Colon (tissue), 2 donors: Measurements from ENCODE around the gene TELO2.
"Not testable (repeated sequence)": the region's sequence is repeated elsewhere in the genome, so short reads cannot be mapped to it uniquely, and the experiment has no call there.

Experiments used
- FAIRE-seq: peaks from 2 replicates; lab custom pipeline; 2012; peaks lifted over from hg19 to GRCh38; lab: Jason Lieb, UNC
- donor health status: control.
- donor health status: control.

TELO2 gene

DNA sequence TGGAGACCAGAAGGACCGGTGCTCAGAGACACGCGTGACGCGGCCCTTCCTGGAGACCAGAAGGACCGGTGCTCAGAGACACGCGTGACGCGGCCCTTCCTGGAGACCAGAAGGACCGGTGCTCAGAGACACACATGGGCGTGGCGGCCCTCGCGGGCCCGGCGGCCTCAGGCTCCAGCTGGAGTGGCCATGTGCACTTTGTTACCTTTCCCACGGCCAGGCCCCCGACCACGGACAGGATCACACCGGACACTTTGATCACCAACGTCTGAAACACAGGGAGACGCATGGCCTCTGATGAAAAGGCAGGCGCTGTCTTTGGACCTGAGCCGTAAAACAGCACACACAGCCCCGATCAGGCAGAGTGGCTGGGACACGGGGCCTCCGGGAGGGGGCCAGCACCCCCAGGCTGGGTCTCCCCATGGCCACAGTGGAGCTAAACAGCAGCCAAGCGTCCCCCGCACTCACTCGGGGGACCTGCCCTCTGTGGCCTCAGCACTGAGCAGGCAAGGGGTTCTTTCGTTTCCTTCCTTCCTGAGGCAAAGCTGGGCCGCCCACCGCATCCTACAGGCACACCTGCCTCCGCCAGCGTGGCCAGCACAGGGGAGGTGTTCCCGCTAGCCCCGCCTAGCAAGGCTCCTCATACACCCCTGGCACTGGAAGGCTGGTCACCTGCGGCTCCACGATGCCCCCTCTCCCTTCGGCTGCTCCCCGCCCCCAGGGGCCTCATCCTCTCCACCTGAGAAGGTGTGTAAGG lies 35.5 kb upstream of the TELO2 start:
- FAIRE-seq = no peak

DNA sequence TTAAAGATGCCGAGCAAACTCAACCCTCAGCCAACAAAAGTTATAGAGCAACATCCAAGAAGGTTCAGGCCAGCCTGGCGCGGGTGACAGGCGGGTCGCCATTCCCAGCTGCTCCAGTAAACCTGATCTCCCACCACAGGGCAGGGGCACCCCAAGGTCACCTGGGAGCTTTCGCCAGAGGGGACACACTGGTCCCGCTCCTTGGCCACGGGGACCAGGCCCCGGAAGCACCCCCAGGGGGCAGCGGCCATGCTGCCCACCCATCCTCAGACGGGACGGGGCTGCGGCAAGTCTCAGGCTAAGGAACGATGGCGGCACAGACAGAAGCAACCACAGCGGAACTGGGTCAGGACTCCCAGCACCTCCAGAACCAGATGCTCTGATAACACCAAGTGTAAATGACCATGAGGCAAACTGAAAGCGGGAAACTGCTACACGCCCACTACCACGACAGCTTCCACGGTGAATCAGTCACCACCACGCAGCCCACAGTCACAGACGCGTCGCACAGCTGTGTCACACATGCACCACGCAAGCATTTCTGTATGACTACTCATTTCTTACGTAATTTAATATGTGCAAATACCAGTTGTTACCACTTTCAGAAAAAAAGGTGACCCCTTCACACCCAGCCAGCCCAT lies 34.7 kb upstream of the TELO2 start:
- FAIRE-seq = no peak

DNA sequence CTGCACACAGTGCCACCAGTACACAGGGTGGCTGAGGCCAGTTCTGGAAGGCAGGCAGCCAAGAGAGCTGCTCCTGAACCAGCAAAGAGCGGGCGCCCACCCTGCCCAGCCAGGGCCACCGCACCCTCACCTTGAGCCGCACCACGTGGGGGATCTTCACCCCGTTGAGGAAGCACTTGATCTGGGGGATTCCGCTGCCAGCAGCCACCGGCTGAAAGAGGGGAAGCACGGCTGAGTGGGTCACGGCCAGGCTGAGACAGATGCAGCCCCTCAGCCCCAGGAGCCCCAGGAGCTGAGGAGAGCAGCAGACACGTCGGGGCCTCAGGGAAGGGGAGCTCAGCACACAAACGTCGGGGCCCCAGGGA lies 34.2 kb upstream of the TELO2 start:
- no peak for FAIRE-seq

DNA sequence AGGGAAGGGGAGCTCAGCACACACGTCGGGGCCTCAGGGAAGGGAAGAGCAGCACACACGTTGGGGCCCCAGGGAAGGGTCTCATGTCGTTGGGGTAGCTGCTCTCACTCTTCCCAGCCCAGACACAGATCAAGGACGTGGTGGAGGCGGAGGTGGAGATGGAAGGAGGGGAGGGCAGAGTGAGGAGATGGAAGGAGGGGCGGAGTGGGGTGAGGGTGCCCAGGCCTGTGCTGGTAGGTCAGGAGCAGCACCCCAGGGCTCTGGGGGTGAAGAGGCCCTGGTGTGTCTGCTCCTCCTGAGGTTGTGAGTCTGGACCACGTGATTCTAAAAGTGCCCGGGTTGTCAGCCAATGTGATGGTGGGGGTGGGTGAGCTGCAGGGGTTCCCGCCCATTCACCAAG lies 33.2 kb upstream of the TELO2 start:
- no peak for FAIRE-seq

DNA sequence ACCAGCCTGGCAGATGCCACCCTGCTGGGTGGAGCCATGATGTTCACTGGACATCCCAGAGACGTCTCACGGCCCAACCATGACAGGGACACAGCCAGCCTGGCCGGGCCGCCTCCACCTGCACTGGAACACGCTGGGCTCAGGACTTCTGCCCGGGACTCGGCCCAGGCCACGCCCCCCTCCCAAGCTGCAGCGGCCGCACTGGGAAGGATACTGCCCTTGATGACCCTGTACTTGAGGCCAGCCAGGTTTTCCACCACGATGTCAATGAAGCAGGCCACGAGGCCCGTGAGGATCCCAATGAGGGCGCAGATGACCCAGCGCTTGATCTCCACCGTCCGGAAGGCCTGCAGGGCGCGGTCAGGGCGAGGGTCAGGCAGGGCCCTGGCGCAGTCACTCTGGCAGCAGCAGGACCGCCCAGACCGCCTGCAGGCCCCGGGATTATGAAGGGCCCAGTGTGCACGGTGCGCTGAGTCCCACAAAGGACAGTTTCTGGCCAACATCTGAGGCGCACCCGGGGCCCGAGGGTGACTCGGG lies 32.5 kb upstream of the TELO2 start:
- FAIRE-seq = no peak

DNA sequence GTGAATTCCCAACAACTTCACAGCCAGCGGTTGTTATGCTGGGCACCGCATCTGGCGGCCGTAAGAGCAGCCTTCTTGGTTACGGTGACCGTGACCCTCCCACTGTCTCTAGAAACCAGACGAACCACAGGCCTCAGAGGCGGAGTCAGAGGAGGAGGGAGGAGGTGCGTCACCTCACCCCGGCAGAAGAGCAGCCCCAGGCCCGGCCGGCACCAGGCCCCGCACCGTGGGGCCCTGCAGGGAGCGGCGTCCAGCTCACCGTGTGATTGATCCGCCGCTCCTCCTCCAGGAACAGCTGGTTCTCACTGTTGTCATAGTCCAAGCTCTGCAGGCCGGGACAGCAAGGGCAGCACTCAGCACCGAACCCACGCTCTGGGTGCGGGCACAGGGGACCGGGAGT lies 32.0 kb upstream of the TELO2 start:
- FAIRE-seq = no peak

DNA sequence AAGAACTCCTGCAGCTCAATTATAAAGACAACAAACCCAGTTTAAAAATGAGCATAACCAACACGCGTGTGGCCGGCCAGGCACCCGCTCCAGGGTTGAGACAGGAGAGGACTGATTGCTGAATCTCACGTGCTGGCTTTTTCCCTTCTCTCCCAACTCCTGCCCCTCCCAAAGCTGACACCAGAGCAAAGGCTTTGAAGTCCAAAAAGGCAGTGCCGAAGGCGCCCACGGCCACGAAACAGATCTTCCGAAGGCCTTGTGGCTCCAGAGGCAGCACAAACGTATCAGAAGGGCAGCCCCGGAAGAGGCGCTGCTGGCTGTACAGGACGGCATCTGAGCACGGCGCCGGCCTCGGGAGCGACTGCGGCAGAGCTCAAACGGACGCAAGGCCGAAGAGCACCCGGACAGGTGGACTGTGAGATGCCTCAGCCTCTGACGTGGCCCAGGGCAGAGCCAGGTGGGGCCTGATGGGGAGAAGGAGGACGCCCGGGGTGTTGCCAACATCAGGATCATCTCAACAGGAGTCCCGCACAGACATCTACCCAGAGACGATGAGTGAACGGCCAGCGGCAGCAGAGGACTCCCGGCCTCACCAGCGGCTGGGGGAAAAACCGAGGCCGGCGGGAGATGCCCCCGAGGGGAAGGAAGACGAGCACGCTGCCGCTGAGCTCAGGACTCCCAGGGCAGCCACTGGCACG lies 28.8 kb upstream of the TELO2 start:
- no peak for FAIRE-seq

DNA sequence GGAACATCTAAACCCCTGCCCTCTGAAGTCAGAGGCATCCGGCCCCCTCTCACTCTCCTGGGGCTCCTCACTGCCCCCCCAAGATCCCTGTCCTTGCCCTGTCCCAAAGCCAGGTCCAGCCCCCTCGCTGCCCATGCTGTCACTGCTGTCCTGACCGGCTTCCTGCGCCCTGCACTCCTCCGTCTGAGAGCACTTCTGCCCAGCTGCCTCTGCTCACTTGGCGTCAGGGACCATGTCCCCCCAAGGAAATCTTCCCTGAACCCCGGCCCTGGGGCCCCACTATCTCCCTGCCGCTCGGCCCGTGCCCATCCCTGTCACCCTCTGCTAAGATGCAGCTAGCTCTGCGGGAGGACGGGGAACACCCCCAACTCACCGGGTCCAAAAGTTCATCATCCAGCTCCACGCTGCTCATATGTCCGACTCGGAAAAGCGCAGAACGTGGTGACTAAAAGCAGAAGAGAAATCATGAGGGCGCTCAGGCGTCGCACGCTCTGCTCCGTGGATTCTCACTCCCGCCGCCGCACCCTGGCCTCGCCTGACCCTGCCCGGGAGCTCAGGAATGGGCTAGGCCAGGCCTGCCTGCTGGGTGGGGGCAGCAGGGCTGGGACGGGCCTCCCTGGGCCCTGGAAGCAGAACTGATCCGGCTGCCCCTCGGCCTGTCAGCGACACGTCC lies 28.1 kb upstream of the TELO2 start:
- FAIRE-seq = no peak

DNA sequence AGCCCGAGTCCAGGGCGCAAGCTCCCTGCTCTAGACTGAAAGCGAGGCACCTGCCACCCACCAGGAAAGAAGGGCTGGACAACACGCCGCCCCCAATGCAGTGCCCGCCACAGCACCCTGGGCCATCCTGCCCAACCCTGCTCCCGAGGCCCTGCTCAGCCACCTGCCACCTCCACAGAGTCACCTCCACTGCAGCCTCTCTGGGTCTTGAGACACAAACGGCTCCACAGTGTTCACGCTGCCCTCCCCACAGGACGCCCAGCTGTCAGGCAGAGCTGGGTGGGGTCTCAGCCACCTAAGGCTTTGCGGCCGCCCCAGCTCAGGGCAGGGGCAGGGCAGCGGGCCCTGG lies 27.6 kb upstream of the TELO2 start:
- no peak for FAIRE-seq

DNA sequence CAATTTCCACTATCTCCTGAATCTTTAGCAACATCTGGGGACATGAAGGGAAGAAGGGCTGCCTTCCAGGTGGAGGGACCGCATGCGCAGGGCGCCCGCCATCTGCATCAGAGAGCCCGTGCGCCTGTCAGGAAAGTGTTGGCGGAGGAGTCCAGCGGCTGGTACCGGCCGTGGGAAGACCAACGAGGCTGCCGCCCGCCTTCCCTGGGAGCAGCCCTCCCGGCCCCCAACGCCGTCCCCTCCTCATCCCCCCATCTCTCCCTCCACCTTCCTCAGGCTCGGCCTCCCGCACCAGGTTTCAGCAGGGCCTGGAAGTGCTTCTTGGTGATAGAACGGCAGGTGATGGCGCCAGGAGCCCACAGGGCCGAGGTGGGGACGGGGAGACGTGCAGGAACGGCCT lies 27.1 kb upstream of the TELO2 start:
- no peak for FAIRE-seq

DNA sequence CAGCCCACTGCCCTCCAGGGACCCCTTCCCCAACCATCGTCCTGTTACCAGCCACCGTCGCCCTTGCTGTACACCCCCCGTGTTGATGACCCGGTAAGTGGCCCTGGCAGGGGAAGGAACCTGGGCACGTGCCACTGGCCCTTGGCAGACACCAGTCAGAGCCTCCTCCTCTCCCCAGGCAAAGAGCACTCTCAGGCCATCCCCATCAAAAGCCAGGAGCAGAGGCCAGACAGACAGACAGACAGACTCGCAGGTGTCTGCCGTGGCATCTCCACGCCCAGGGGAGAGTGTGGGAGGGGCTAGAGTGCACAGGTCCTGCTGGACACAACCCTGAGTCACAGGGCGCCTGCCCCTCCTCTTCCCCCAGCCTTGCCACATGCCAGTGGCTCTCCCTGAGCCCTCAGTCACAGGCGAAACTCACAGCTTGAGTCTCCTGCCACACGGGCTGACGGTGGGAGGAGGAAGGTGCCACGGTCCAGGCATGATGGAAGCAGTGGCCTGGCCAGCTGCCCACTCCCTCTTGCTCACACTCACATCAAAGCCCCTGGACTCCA lies 26.1 kb upstream of the TELO2 start:
- no peak for FAIRE-seq

DNA sequence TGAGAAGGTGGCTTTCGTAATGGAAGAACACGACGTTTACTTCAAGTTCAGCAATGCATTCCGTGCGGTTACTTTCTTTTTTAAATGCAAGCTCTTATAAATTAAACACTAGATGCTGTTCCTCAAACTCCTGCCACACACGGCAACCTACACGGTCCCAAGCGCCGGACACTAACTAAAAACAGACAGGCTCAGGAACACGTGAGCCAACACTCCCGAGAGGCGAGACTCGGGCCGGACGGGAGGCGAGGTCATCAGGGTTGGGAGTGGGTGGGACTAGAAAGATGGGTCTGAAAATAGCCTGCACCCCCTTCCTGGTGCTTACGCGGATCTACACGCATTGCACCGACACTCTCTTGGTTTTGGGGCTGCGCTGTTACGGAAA lies 24.7 kb upstream of the TELO2 start:
- no peak for FAIRE-seq

DNA sequence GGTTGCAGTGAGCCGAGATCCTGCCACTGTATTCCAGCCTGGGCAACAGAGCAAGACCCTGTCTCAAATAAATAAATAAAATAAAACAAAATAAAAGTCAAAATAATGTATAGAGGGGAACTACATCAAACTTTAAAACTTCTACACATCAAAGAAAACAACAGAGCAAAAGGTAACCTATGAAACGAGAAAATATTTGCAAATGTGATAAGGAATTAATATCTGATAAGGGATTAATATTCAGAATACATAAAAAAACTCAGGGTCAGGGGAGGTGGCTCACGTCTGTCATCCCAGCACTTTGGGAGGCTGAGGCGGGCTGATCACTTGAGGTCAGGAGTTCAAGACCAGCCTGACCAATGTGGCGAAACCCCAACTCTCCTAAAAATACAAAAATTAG lies 24.0 kb upstream of the TELO2 start:
- FAIRE-seq = not testable (repeated sequence)

DNA sequence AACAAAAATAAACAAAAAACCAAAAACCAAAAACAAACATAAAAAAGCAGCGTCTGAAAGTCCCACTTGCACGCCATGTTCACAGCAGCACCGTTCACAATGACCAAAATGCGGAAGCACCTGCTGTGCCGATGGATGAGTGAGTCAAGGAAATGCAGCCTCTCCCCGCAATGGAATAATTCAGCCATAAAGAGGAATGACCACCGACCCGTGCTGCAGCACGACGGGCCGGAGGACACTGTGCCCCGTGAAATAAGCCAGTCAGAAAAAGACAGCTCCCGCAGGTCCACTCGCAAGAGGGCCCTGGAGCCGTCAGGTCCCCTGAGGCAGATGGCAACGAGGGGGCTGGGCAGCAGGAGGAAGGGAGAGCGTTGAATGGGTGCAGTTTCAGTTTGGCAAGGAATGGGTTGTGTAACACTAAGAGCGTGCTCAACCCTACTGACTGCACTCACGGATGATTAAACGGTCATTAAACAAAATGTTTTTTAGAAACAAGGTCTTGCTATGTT lies 23.4 kb upstream of the TELO2 start:
- no peak for FAIRE-seq

DNA sequence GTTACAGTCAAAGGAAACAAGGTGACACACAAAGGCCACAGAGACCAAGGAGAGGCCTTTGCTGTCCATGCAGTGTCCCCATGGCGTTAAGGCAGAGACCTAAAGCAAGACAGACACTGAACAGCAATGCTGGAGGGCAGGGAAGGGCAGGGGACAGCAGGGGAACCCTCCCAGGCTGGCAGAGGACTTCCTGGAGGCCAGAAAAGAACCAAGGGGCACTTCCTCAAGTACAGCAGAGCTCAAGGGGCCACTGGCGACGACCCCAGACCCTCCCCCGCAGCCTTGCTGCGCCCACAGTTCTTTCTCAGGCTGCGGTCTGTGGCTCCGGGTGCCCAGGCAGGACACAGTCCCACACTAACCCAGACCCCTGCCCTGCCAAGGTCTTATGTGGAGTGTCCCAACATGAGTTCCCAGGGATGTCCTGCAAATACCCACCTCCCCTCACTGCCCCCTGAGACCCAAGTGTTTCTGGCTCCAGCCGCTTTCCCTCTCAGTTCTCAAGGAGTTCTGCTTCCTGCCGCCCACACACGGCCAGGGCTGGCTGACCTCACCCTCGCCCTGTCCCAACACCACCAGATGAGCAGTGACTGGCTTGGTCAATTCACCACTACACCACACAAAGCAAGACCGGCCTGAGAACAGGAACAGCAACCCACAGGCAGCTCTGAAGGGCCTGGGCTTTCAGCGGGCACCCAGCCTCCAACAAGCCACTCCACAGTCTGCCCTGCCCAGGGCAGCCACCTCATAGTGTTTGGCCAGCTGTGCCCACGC lies 22.5 kb upstream of the TELO2 start:
- no peak for FAIRE-seq

DNA sequence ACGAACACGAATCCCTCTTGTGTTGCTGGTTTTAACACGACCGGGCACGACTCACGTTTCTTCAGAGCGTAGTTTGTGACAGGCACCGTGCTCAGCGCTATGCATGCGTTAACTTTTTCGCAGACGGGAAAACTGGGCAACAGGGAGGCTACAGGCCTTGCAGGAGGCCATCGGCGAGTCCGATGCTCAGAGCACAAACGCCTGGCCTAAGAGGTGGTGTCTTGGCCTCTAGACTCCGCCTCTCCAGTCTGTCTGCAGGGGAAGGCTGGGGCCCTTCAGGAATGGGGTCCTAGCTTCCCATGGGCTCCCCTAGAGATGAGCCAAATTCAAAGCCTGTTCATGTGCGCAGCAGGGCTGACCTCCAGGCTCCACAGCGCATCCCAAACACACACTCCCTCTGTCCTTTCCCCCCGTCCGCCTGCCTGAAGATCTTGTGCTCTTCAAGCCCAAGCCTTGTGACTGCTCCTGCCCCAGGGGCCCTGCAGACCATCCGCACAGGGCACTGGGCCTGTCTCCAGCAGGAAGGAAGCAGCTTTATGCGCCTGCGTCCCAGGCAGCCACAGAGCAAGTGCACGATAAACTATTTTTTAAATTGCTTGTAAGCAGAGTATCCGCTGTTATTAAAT lies 21.5 kb upstream of the TELO2 start:
- FAIRE-seq = no peak

DNA sequence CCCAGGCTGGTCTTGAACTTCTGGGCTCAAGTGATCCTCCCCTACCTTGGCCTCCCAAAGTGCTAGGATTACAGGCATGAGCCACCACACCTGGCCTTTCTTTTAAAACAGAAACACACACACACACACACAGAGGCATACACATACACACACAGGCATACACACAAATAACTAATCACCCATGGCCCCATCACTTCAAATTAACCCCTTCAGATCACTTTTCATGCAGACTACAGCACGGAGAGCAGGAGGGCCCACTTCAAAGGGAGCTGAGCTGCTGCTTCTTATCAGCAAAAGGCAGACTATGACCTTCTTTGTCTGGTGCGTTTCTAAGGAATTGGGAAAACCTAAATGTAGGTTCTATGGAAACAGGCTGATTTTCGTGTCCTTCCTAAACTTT lies 20.2 kb upstream of the TELO2 start:
- FAIRE-seq = no peak

DNA sequence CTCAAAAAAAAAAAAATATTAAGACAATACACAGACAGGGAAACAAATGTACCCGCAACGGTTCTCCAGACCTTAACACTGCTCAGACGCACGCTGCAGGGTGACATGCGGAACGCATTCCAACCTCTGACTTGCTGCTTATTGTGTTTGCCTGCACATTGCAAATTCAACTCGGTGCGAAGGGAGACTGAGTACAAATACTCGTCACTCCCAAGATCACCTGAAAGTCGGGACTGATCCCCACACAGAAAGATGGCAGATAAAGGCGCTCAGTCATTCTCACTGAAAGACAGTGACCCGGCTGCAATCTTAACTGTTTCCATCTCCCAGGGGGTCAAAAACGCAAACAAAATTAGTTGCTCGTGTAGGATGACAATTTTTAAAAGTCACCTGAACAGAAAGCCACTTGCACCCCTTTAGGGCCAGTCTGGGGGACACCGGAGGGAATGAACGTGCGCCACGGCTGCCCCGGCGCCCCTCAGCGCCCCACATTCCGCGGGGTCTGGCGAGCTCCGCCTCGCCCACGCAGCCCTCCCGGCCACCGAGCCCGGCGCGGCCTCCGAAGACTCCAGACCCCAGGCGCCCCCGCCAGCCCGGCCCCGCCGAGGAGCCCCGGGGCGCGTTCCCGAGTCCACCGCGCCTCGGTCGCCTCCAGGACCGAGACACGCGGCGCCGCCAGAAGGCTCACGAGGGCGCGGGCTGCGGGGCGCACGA lies 18.9 kb upstream of the TELO2 start:
- no peak for FAIRE-seq

DNA sequence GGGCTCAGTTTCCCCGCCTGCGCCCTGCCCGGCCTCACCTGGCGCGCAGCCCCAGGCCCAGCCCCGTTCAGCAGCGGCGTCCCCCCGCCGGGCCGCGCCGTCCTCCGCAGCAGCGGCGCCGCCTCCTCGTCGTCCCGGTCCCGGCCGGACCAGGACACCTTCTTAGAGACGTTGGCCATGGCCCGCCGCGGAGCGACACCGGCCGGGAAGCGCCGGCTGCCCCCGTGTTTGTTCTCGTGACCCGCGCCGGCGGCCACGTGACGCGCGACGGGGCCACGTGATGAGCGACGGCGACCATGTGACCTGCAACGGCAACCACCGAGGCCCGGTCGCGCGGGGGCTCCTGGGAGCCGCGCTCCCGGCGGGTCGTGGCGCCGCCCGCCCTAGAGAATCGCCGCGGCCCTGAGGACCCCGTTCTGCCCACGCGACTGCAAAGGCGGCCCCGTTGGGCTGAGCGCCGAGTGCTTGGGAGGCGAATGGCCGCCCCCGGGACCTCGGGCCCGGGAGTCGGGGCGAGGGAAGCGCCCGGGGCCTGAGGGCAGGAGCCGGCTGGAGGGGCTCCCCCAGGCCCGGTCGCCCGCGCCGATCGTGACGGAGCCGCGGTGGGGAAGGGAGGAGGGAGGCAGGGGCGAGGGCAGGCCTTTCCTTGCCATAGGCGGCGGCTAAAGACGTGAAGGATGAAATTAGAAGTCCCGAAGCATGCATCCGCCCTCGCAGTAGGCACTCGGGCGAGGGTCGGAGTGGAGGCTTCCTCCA lies 18.2 kb upstream of the TELO2 start, which contains the start of gene CLCN7:
Gene CLCN7 (minus strand): TSS at position 233 of the 756 bp plus-strand sequence. CDS start 54 bp downstream, at position 179.
- no peak for FAIRE-seq
